Liver (tissue), 9 donors: ENCODE measurements around the gene SLAIN2. TPM values are rescaled to one million over a fixed set of nuclear protein-coding genes. Genes with fewer than 3 reads are reported as not detected.
A peak's percentile ranks its signal among the peaks of the same experiment; 100 is the strongest.

Source experiments
- DNase-seq: peaks from one replicate; pipeline ENCODE4 v3.0.0-alpha.2; 2017; ENCODE audit warnings: low spot score
- H3K27ac ChIP-seq, 2 donors: one replicate each; pipeline ENCODE4 v1.7.0; 2013; ENCODE audit warnings: inconsistent platforms in 2 of 2, low read length in 2 of 2, control low read depth in 1 of 2, low read depth in 1 of 2, mild to moderate bottlenecking in 1 of 2
- H3K27me3 ChIP-seq, 4 donors: one replicate each; pipeline versions ENCODE4 v1.6.1 to v1.7.0; 2013; ENCODE audit warnings: low read length in 3 of 4, inconsistent platforms in 1 of 4, mild to moderate bottlenecking in 1 of 4, moderate library complexity in 1 of 4; ENCODE audit not compliant: control insufficient read depth in 4 of 4, insufficient read depth in 4 of 4
- H3K36me3 ChIP-seq, 4 donors: one replicate each; pipeline versions ENCODE4 v1.6.1 to v1.7.0; 2013; ENCODE audit warnings: low read length in 3 of 4, mild to moderate bottlenecking in 3 of 4, low read depth in 1 of 4, moderate library complexity in 1 of 4; ENCODE audit not compliant: control insufficient read depth in 4 of 4, insufficient read depth in 3 of 4
- H3K4me1 ChIP-seq, 4 donors: one replicate each; pipeline versions ENCODE4 v1.6.1 to v1.7.0; 2013; ENCODE audit warnings: low read length in 3 of 4, mild to moderate bottlenecking in 3 of 4, moderate library complexity in 1 of 4; ENCODE audit not compliant: control insufficient read depth in 4 of 4, insufficient read depth in 4 of 4
- H3K4me3 ChIP-seq, 3 donors: one replicate each; pipeline versions ENCODE4 v1.6.1 to v1.7.0; 2013; ENCODE audit warnings: low read length in 3 of 3, control low read depth in 1 of 3, low read depth in 1 of 3, mild to moderate bottlenecking in 1 of 3
- H3K9ac ChIP-seq, 2 donors: one replicate each; pipeline ENCODE4 v1.7.0; 2013; ENCODE audit warnings: low read length in 2 of 2, mild to moderate bottlenecking in 2 of 2, moderate library complexity in 2 of 2, control low read depth in 1 of 2, low read depth in 1 of 2
- H3K9me3 ChIP-seq, 4 donors: one replicate each; pipeline versions ENCODE4 v1.6.1 to v1.7.0; 2013; ENCODE audit warnings: low read length in 3 of 4; ENCODE audit not compliant: control insufficient read depth in 4 of 4
- ATF3 ChIP-seq: IDR thresholded peaks from 2 replicates; pipeline ENCODE4 v1.6.1; 2016; ENCODE audit warnings: antibody characterized with exemption
- CTCF ChIP-seq: fragments of 150-350 bp; IDR thresholded peaks from 2 replicates; pipeline ENCODE4 v1.5.1; 2017; ENCODE audit warnings: improper control_type of control experiment, low read depth, low read length; ENCODE audit not compliant: missing input control
- EGR1 ChIP-seq, 2 donors: IDR thresholded peaks; 2 replicates each; pipeline ENCODE4 v1.6.1; 2016 to 2018; ENCODE audit warnings: antibody characterized with exemption in 2 of 2, low read depth in 2 of 2
- FOXA1 ChIP-seq: IDR thresholded peaks from 2 replicates; pipeline ENCODE4 v1.6.1; 2016; ENCODE audit warnings: antibody characterized with exemption
- FOXA2 ChIP-seq: IDR thresholded peaks from 2 replicates; pipeline ENCODE4 v1.6.1; 2016; ENCODE audit warnings: antibody characterized with exemption
- GABPA ChIP-seq, 2 donors: IDR thresholded peaks in 1 of 2; conservative IDR thresholded peaks in 1 of 2; 2 replicates each; pipeline ENCODE4 v1.6.1; 2016; ENCODE audit warnings: antibody characterized with exemption in 2 of 2, mild to moderate bottlenecking in 1 of 2, moderate library complexity in 1 of 2
- HNF4A ChIP-seq, 2 donors: conservative IDR thresholded peaks; 2 replicates each; pipeline ENCODE4 v1.6.1; 2016; ENCODE audit warnings: antibody characterized with exemption in 2 of 2, mild to moderate bottlenecking in 2 of 2
- HNF4G ChIP-seq: IDR thresholded peaks from 2 replicates; pipeline ENCODE4 v1.6.1; 2016; ENCODE audit warnings: antibody characterized with exemption
- JUND ChIP-seq, 2 donors: IDR thresholded peaks; 2 replicates each; pipeline ENCODE4 v1.6.1; 2016; ENCODE audit warnings: antibody characterized with exemption in 2 of 2
- MAX ChIP-seq: IDR thresholded peaks from 2 replicates; pipeline ENCODE4 v1.6.1; 2016; ENCODE audit warnings: antibody characterized with exemption
- NR2F2 ChIP-seq: IDR thresholded peaks from 2 replicates; pipeline ENCODE4 v1.6.1; 2016; ENCODE audit warnings: antibody characterized with exemption
- RAD21 ChIP-seq, 2 donors: IDR thresholded peaks; 2 replicates each; pipeline ENCODE4 v1.6.1; 2016; ENCODE audit warnings: antibody characterized with exemption in 2 of 2, mild to moderate bottlenecking in 2 of 2
- REST ChIP-seq: IDR thresholded peaks from 2 replicates; pipeline ENCODE4 v1.6.1; 2016; ENCODE audit warnings: antibody characterized with exemption, mild to moderate bottlenecking
- RXRA ChIP-seq, 2 donors: IDR thresholded peaks; 2 replicates each; pipeline ENCODE4 v1.6.1; 2017 to 2018; ENCODE audit warnings: antibody characterized with exemption in 2 of 2, mild to moderate bottlenecking in 1 of 2
- SP1 ChIP-seq: IDR thresholded peaks from 2 replicates; pipeline ENCODE4 v1.6.1; 2018; ENCODE audit warnings: antibody characterized with exemption, mild to moderate bottlenecking
- TAF1 ChIP-seq: conservative IDR thresholded peaks from 2 replicates; pipeline ENCODE4 v1.6.1; 2016; ENCODE audit warnings: antibody characterized with exemption, mild to moderate bottlenecking
- YY1 ChIP-seq: IDR thresholded peaks from 2 replicates; pipeline ENCODE4 v1.6.1; 2016; ENCODE audit warnings: antibody characterized with exemption, mild to moderate bottlenecking
- ZBTB33 ChIP-seq: IDR thresholded peaks from 2 replicates; pipeline ENCODE4 v1.6.1; 2016; ENCODE audit warnings: antibody characterized with exemption
- WGBS: extraction: QIAGEN DNeasy Blood & Tissue Kit; methylation state at CpG from one replicate; pipeline ENCODE4 v1.1.7; 2013; 5-methylcytosine and 5-hydroxymethylcytosine counted together
- polyA plus RNA-seq, 2 donors: library from polyadenylated mRNA; stranded (reverse) in 1 of 2; unstranded in 1 of 2; fragments of 200-250 nt in 1 of 2; fragments of >200 nt in 1 of 2; fragmentation: Nextera tagmentation in 1 of 2; extraction: Ambion mirVana in 1 of 2; gene quantifications; one replicate each; pipeline versions ENCODE4 v1.2.1 to v1.2.3, GENCODE V29; 2013 to 2015
- total RNA-seq, 2 donors: library from RNA; depleted of rRNA; stranded (reverse); fragments of >200 nt; gene quantifications; one replicate each; pipeline ENCODE4 v1.2.3, GENCODE V29; 2014
- donor health status: healthy.
- donor health status: healthy.
- donor health status: healthy.
- donor health status: healthy.
- donor health status: healthy.

The SLAIN2 gene
- total and polyA plus RNA-seq, 4 donors: 12.1 to 32.5 (median 16.6) TPM

DNA sequence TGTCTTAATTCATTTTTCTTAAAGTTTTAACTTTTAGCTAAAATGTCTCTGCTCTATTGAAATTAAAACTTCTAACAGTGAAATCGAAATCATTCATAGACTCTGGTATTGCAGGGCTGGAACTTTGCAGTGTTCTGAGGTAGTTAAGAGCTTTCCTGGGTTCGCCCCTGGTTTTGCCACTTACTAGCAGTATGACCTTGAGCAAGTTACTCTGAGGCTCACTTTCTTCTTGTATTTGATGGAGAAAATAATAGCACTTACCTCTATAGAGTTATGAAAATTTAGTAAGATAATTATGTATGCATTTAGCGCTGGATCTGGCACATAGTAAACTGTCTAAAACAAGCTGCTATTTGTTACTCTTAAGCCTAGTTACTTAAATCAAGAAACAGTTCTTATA is 1.7 kb downstream of the SLAIN2 start:
- 33% methylated on average over 3 of the region's 3 CpGs for WGBS
- Histone ChIP-seq H3K4me3 (peak overlapping the region in 2 of 3 donors; percentile 91 to 97), H3K27ac (no peak overlapping the region), H3K4me1 (peaks cover 0 to 41% (median 16%) of the 10 kb centered on the region in 4 donors), H3K36me3 (no peaks in the 10 kb centered on the region), H3K9ac (no peak overlapping the region), H3K27me3 (no peaks in the 10 kb centered on the region), H3K9me3 (no peaks in the 10 kb centered on the region)
- TF ChIP-seq NR2F2: no peak
- no peak for TF ChIP-seq GABPA (IDR thresholded peaks at IDR 0.05 in 1 of 2, conservative IDR thresholded peaks at IDR 0.05 in 1 of 2)
- no peak for TF ChIP-seq YY1
- TF ChIP-seq HNF4A (conservative IDR thresholded peaks at IDR 0.05): no peak
- TF ChIP-seq FOXA2: no peak
- no peak for TF ChIP-seq ATF3
- no peak for TF ChIP-seq MAX
- TF ChIP-seq ZBTB33: no peak
- DNase-seq: no peak

DNA sequence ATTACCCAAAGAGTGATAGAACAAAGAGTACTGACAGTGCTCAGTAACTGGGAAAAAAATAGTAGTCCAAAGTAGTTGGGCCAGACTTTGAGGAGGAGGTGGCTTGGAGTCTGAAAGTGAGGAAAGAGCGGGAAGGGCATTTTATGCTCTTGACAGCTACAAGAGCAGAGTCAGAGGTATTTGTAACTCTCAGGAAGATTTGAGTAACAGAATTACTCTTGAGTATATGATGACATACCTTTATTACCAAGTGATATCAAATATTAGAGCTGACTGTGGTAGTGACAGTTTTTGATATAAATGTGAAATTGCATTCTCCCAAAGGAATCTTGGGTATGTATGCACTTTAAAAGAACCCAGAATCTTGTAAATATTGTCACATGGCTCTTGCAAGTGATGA is 2.2 kb downstream of the SLAIN2 start:
- H3K36me3 ChIP-seq: no peaks in the 10 kb centered on the region
- H3K9me3 ChIP-seq: no peaks in the 10 kb centered on the region
- TF ChIP-seq CTCF (no peak), FOXA1 (no peak), JUND (IDR thresholded peaks at IDR 0.05) (no peak), REST (no peak), EGR1 (IDR thresholded peaks at IDR 0.05; ENCODE audit: low read depth in 2 of 2) (no peak), FOXA2 (no peak), TAF1 (no peak), HNF4A (conservative IDR thresholded peaks at IDR 0.05) (no peak), HNF4G (no peak), ATF3 (no peak), ZBTB33 (no peak), SP1 (no peak), NR2F2 (no peak), RXRA (IDR thresholded peaks at IDR 0.05) (no peak), MAX (no peak), YY1 (no peak), RAD21 (IDR thresholded peaks at IDR 0.05) (no peak), GABPA (IDR thresholded peaks at IDR 0.05 in 1 of 2, conservative IDR thresholded peaks at IDR 0.05 in 1 of 2) (no peak)
- no peak overlapping the region for H3K9ac ChIP-seq
- DNase-seq: no peak
- no peaks in the 10 kb centered on the region for H3K27me3 ChIP-seq
- peaks cover 0 to 41% (median 16%) of the 10 kb centered on the region in 4 donors for H3K4me1 ChIP-seq
- WGBS: 75% methylated on average over 1 of the region's 1 CpG
- H3K4me3 ChIP-seq: peak overlapping the region in 1 of 3 donors; percentile 97
- no peak overlapping the region for H3K27ac ChIP-seq
